Renal pelvis (tissue), 4 donors: Measurements from ENCODE around the gene USP14. TPM values are rescaled to one million over a fixed set of nuclear protein-coding genes. Genes with fewer than 3 reads are reported as not detected.

Experiments
- DNase-seq: peaks from one replicate; pipeline ENCODE4 v3.0.0-alpha.2; 2013
- polyA plus RNA-seq, 3 donors: library from polyadenylated mRNA; unstranded; fragments of 120-200 nt; gene quantifications; one replicate each; pipeline ENCODE4 v1.2.1, GENCODE V29; 2013; ENCODE audit not compliant: insufficient read length in 3 of 3

The USP14 gene
- polyA plus RNA-seq, 3 donors: 53.8 to 59.3 (median 58.4) TPM

DNA sequence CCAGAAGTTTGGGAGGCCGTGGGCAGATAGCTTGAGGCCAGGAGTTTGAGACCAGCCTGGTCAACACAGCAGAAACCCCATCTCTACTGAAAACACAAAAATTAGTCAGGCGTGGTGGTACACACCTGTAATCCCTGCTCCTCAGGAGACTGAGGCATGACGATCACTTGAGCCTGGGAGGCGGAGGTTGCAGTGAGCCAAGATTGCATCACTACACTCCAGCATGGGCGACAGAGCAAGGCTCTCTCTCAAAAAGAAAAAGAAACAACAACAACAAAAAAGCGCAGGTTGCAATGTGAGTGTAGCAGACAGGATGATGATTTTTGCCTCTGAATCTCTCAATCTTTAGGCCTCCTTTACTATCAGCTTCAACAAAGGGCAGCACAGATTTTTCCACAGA lies 2.7 kb upstream of the USP14 start:
- DNase-seq: no peak

DNA sequence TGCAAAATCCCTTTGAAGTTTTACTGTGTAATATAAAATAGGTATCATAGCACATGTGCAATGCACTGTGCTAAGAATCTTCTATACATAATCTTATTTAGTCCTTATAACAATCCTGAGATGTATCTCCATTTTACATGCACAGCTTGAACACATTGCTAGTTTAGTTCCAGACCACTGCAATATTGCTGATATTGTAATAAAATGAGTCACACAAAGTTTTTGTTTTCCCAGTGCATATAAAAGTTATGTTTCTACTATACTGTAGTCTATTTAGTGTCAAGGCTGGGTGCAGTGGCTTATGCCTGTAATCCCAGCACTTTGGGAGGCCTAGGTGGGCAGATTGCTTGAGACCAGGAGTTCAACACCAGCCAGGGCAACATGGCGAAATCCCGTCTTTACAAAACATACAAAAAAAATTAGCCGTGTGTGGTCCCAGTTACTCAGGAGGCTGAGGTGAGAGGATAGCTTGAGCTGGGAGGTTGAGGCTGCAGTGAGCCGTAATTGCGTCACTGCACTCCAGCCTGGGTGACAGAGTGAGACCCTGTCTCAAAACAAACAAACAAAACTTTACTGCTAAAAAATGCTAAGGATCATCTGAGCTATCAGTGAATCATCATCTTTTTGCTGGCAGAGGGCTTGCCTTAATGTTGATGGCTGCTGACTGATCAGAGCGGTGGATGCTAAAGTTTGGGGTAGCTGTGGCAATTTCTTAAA lies 1.7 kb upstream of the USP14 start:
- no peak for DNase-seq

DNA sequence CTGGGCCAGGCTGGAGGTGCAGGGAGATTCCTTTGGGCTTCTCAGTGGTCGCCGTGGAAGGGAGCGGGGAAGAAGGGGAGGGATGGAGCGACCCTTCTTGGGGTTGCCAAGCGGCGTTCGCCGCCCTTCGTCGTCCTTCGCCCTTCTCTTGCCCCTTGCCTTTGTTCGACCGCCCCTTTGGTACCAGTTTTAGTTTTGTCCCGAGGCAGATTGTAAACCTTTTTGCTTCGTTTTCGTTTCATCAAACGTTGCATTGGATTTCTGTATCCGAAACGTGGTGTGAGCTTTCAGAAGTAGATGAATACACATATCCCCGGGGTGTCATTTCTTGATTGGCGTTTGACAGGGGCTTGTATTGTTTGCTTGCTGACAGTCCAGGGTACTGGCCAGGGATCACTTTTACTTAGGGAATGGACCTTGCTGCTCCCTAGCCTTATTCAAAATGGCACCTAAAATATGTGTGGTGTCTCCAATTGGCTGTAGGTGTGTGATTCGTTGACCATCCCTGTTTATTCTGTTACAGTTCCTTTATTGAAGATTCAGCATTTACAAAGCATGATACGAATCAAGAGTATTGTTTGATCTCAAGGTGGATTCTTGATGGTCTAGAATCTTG lies 788 bp downstream of the USP14 start:
- peak; percentile 9 for DNase-seq

DNA sequence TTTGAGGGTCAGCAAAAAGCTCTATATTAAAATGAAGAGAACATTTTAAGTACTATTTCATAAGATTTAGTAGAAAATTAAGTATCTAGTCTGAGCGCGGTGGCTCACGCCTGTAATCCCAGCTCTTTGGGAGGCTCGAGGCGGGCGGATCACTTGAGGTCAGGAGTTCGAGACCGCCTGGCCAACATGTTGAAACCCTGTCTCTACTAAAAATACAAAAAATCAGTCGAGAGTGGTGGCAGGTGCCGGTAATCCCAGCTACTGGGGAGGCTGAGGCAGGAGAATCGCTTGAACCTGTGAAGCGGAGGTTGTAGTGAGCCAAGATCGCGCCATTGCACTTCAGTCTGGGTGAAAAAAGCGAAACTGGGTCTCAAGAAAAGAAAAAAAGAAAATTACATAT lies 1.6 kb downstream of the USP14 start:
- no peak for DNase-seq

DNA sequence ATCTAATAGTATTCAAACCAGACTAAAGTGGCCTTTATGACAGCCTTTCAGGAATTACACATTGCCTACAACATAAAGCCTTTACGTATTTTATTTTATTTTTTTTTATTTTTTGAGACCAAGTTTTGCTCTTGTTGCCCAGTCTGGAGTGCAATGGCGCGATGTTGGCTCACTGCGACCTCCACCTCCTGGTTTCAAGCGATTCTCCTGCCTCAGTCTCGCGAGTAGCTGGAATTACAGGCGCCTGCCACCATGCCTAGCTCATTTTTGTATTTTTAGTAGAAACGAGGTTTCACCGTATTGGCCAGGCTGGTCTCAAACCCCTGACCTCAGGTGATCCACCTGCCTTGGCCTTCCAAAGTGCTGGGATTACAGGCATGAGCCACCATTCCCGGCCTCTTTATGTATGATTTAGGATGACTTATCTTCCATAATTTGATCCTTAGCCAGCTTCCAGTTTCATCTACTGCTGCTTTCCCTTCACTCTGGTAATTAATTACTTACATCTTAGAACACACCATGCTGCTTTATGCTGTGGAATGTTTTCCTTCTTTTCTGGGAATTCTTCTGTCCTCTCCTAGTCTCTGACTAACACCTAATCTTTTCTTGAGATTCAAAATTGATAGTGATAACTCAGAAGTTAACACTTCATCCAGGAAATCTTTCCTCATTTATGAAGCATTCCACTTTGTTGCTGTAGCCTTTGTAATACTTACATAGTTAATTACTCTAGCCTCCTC lies 2.6 kb downstream of the USP14 start:
- no peak for DNase-seq

DNA sequence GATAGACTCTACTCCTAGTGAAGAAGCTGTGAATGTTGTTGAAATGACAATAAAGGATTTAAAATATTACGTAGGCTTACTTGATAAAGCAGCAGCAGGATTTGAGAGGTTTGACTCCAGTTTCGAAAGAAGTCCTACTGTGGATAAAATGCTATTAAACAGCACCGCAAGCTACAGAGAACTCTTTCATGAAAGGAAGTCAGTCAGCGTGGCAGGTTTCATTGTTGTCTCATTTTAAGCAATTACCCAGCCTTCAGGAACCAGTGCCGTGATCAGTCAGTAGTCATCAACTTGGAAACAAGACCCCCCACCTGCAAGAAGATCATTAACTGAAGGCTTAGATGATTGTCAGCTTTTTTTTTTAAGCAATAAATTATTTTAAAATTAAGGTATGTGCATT lies 14.0 kb downstream of the USP14 start:
- DNase-seq: no peak

DNA sequence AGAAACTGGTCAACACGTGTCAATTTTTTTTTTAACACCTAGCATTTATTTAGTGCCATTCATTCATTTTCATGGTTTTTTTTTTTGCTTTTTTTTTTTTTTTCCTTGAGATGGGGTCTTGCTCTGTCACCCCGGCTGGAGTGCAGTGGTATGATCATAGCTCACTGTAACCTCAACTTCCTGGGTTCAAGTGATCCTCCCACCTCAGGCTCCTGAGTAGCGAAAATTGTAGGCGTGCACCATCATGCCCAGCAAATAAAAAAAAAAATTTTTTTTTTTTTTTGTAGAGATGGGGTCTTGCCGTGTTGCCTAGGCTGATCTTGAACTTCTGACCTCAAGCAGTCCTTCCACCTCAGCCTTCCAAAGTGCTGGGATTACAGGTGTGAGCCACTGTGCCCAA lies 21.1 kb downstream of the USP14 start:
- DNase-seq: no peak

DNA sequence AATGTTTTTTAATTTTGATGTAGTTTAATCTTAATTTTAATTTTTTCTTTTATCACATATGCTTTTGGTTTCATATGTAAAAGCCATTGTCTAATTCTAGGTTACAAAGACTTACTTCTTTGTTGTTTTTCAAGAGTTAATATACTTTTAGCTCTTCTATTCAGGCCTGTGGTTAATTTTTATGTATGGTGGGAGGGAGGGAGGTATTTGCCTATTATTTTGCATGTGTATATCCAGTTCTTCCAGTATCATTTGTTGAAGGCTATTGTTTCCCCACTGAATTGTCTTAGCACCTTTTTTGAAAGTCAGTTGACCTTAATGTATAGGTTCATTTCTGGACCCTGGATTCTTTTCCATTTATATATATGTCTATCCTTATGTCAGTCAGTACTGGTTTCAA lies 23.4 kb downstream of the USP14 start:
- no peak for DNase-seq

DNA sequence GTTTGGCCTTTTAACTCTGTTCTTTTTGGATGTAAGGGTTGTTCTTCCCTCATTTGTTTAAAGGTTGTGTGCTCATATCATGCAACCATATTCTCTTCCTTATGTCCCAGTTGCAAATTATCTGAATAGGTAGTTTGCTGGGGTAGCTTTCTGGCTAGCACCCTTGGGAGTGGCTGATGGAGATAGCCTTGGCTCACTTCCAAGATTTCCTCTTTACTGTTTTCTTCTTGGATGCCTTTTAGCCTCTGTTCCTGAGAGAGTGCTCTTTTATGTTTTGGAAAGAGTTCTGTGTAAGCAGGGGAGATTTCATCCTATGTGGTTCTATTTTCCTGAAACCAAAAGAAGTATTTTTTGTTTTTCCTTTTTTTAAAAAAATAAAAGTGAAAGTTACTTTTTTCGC lies 25.4 kb downstream of the USP14 start:
- DNase-seq: no peak

DNA sequence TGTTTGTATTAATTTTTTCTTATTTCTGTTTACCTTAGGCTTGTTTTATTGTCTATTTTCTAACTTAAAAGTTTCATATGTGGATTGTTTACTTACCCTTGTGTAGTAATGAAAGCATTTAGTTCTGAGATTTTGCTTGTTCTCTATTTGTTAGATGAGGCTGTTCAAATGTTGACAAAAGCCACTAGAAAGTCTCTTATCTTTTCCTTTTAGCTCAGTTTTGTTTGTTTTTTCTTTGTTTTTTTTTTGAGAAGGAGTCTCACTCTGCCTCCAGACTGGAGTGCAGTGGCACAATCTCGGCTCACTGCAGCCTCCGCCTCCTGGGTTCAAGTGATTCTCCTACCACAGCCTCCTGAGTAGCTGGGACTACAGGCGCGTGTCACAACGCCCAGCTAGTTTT lies 30.9 kb downstream of the USP14 start:
- DNase-seq: no peak

DNA sequence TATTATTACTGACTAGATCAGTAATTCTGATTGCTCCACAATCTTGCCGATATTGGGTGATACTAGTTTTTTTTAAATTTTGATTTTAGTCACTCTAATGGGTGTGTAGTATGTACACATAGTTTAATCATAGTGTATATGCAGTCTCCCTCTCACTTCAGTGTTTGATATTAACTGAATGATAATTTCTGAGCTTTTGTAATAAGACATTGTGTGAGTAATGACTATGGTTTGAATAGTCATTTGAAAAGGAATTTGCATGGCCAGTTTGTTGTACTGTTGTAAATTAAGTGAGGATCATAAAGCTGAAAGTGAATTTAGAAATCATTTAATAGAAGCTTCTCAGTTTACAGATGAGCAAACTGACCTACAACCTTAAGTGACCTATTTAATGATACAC lies 33.4 kb downstream of the USP14 start:
- DNase-seq: no peak

DNA sequence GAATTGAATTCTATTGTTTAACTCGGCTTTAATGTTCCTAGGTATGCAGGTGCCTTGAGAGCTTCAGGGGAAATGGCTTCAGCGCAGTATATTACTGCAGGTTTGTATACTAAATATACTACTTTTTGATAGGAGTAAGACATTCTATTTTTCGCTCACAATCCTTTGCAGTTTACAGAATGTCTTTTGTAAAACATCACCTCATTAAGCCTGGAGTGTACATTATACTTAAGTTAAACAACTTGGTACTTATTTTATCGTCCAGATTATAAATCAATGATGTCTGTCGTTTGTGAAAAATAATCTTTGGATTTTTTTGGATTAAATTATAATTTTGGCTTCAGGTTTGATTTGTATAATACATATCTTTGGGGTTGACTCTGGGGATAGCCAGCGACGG lies 34.4 kb downstream of the USP14 start:
- no peak for DNase-seq

DNA sequence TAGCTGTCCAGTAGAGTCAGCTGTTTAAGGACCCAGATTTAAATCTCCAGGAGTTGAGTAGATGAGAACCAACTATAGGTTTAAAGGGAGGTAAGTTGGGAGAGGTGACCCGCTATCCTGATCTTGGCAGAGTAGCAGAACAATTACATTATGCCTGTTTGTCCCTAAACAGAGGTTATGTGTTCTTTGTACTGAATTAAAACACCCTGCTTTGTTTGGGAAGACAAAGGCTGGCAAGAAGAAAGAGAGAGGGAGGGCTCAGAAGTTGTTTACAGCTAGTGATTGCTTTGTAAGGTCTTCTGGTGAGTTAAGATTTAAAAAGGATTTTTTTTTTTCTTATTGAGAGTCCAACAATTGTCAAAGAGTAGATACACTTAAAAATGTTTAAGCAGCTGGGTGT lies 37.3 kb downstream of the USP14 start:
- no peak for DNase-seq

DNA sequence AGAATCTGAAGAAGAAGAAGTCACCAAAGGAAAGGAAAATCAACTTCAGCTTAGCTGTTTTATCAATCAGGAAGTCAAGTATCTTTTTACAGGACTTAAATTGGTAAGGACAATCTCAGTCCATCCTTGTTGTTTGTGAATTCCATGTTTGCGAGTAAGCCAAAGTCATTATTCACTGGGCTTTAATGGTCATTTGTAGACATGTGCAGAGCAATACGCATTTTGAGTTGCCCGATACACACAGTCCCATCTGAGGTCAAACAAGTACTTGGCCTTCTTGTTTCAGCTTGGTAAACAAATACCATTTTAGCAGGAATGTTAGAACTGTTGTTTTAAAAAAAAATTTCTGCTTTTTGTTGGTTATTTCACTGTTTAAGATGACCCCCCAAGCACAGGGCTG lies 40.9 kb downstream of the USP14 start:
- no peak for DNase-seq

DNA sequence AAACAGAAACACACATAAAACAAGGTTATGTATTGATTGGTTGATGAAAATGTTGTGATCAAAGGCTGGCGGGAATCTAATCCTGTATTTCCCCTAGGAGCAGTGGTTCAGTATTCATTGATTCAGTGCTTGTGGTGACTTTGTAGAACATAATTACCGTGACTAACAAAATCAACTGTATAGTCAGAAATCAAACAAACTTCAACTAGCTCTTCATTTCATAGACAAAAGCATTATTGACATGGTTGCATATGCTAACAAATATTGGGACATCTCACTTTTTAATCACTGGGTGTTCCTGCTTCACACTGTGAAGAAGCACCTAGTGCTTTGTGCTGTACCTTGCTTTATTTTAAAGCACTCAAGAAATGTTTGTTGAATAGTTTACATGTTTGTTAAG lies 41.4 kb downstream of the USP14 start:
- DNase-seq: no peak

DNA sequence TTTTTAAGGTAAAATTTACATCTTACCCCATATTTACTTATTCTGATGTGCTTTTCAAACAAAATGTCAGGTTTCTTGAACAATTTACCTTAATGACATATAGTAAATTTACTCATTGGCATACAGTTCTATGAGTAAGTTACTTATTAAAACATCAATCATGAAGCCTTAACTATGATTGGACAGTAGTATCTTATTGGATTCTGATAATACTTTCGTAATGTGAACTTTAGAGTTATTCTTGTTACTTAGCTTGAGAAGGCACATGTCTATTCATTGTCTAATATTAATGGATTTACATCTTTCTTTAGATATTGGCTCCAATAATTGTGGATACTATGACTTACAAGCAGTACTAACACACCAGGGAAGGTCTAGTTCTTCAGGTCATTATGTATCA lies 51.7 kb downstream of the USP14 start:
- no peak for DNase-seq

DNA sequence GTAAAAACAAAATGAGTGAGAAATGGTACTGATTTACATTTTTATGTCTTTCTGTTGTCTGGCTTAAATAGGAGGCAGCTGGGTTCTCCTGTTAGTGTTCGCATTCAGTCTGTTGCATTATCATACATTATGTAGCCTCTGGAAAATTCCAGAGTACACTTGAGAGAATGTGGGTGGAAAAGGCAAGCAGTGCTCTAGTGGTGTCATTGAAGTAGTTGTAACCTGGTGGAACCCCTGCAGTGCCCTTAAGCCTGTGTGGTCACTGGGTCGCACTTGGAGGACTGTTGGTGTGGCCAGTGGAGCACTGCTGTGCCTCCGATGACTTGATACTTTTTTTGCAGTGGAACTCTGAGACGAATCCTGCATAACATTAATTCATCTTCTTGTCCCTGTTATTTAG lies 52.4 kb downstream of the USP14 start:
- no peak for DNase-seq

DNA sequence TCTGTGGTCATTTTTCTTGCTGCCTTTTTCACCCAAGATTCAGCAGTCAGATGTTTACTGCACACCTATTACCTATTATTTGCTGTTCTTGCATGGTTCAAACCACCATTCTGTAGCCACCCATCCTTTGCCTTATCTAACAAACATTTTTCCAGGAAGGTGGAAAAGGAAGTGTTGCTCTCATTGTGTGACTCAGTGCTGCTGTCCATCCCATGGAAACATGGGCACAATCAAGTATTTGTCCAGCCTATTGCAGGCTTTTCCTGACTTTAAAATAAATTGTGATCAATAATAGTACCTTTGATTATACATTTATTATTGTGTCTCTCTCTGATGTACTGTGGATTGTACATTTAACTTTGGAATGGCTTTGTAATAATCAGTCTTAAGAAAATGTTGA lies 53.2 kb downstream of the USP14 start:
- no peak for DNase-seq

DNA sequence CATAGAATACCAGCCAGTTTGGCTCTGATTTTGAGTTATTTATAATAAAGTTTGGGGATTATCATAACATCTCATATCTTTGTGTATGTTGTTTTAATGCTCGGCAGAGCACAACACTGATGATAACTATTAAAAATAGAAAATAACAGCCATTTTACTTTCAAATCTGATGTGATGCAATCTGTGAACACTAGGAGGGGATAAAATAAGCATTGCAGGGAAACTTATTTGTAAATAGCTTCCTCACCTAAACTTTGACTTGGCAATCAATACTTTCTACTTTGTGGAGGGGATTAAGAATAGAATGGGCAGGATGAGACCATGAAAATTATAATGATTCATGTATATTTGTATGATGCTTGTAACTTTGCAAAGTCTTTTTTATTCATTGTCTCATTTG lies 54.4 kb downstream of the USP14 start:
- no peak for DNase-seq

DNA sequence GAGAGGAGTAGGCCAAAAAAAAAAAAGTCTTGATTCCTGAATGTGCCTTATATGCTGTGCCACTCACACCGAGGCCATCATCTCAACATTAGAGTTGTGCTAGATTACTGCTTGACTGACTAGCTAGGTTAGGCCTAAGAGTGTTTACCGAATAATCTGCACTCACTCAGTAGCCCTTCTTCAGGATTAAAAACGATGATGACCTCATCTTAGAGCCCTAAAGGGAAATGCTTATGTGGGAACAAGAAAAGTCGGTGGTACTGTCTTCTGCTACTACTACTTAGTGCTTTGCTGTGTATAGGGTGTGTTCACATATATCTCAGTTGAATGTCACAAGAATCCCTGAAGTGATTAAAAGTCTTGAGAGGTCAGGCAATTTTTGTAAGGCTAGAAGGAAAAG lies 55.1 kb downstream of the USP14 start:
- DNase-seq: no peak

DNA sequence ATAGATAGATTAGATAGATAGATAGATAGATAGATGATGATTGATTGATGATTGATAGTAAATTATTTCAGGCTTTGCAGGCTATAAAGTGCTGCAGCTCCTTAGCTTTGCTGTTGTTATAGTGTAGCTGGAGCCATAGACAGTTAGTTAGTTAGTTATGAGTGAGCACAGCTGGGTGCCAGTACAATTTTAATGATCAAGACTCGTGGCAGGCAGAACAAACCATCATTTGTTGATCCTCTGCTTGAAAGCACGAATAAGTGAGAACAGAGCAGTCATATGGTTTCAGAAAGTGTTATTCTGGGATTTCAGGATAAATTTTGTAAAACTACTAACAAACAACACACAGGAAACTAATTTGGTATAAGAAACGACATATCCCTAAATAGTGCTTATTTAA lies 55.6 kb downstream of the USP14 start:
- no peak for DNase-seq

DNA sequence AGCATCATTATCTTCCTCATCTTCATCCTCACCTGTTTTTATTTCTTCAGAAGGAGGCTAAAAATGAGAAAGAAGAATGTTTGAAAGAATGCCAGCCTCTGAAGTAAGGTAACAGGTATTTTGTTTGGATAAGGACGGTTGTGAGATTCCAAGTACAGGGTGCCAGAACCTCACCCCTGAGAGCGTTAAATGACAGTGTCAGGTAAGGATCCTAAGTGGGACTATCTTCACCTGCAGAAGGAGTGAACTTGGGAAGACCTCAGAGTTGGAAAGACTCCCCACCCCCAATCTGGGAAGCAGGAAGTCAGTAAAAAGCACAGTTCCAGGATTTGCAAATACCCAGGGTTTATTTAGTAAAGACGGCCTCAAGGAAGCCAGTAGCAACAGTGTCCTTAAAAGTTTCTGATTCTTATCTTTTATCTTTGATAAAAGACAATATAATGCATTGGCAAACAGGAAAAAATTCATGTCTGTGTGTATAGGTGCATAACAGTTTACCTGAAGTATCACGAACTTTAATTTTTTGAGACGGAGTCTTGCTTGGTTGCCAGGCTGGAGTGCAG lies 57.2 kb downstream of the USP14 start:
- DNase-seq: no peak
